GM21528 (cell line): Measurements from ENCODE around the gene KRT39.
"Not testable (repeated sequence)": the region's sequence is repeated elsewhere in the genome, so short reads cannot be mapped to it uniquely, and the experiment has no call there.

Experiments used
- ATAC-seq: cut with Tn5 transposase; IDR thresholded peaks from one replicate; pipeline ENCODE4 v1.9.1; 2021; ENCODE audit warnings: mild to moderate bottlenecking, moderate library complexity; ENCODE audit not compliant: unreplicated experiment, low FRiP score

Gene KRT39

DNA sequence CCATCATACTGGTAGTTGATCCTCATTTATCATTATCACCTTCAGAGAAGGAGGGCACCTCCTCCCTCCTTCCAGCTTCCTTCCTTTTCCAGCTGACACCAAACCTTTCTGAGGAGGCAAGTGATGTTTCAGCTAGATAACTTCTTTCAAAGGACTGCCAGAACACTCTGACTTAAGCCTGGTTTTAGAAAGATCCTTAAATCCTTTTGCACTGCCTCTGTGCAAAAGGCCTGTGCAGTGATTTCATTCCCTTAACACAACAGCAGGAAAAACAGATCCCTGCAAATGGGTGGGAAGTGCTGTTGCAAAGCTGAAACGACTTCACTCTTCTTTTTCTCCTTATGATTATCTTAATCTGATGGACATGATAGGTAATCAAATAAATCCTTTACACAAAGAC lies 22.2 kb downstream of the KRT39 start:
- ATAC-seq, result no peak

DNA sequence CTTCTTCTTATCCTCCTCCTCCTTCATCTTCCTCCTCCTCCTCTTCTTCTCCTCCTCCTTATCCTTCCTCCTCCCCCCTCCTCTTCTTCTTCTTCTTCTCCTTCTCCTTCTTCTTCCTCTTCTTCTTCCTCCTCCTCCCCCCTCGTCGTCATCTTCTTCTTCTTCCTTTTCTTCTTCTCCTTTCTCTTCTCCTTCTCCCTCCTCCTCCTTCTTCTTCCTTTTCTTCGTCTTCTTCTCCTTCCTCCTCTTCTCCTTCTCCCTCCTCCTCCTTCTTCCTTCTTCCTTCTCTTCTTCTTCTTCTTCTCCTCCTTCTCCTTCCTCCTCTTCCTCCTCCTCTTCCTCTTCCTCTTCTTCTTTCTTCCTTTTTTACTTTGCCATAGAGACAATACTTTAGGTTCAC lies 24.2 kb downstream of the KRT39 start:
- no peak for ATAC-seq

DNA sequence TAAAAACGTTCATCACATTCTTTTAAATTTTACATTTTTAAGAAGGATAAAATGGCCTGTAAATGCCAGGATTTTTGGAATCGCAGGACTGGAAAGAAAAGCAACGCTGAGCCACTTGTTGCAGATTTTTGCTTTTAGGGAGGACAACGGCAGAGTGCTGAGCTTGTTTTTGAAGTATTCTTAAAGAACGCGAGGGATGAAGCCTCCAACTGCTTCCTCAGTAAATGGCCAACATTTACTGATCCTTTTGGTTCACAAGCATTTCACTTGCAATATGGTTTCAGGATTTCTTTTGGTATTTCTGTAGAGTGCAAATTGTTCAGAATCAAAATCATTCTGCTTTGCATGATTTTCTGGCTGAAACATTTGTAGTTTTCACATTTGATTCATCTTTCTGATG lies 26.5 kb downstream of the KRT39 start:
- no peak for ATAC-seq

DNA sequence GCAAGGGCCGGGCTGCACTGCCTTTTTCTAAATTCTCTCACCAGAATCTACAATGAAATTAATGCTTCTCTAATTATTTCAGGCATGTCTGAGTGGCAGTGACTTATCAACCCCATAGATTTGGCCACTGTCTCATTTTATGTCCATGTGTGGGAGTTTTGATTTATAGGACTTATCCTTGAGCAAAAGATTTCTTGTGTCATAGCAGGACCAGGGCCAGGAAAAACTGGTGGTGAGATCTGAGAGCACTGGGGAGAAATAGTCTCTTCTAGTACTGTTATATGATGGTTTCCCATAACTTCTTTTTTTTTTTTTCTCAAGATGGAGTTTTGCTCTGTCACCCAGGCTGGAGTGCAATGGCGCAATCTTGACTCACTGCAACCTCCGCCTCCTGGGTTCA lies 27.8 kb downstream of the KRT39 start:
- ATAC-seq, result no peak

DNA sequence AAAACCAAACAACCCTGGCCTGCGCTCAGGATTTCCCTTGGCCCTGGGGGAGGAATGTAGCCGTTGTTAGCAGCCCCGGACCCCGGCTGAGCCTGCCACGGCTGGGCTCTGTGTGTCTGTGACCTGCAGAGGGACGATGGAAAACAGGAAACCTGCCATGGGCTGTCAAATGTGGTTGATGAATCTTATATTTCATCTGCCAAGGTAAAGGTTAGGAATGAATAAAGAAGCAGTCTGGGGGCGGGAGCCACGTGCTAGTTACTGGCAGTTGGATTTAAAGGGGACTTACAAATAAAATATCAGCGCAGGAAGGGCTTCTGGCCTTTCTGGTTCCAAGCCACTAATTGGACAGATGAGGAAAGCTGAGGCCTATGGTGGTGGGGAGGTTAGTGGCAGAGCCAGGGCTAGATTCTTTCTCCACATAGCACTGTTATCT lies 29.3 kb downstream of the KRT39 start, which contains the start of gene KRT23:
Gene KRT23 (minus strand): TSS at position 263 of the 436 bp plus-strand sequence. CDS start 1,043 bp downstream, outside the sequence.
- no peak for ATAC-seq

DNA sequence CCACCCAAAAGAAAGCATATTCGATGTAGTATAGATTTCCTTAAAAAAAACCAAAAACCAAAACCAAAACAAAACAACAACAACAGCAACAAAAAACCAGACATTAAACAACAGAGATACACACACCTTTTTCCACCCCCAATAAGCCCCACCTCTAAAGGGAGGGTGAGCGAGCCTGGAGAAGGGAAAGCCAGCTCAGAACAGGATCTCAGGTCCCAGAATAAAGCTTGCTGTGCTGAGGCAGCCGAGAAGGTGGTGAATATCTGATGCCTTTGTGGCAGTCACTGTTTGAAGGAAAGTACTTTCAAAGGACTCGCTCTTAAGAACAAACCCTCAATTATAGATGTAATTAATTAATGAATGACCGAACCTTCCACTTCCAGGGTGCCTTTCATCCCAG lies 29.8 kb downstream of the KRT39 start:
- no peak for ATAC-seq

DNA sequence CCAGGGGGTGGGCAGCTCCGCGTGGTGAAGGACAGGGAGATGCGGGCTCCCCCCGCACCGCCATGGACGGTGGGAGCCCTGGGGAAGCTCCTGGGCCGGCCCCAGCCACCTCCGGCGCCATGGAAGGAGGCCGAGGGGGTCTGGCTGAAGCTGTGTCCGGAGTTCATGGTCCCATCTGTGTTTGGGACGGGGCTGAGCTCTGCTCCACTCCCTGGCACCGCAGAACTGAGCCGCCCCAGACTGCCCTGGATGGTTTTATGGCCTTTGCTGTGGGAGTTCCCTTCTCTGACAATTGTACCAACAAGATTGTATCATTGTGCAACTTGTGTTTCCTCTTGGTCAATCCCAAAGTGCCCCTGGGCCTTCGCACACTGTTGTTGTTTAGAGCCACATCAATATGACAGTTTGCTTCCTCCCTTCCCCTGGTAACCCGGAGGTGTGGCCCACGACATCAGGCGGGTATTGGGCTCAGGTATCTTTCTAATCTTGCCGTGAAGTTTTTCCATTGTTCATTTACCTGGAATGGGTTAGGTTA lies 30.2 kb downstream of the KRT39 start:
- ATAC-seq, result no peak

DNA sequence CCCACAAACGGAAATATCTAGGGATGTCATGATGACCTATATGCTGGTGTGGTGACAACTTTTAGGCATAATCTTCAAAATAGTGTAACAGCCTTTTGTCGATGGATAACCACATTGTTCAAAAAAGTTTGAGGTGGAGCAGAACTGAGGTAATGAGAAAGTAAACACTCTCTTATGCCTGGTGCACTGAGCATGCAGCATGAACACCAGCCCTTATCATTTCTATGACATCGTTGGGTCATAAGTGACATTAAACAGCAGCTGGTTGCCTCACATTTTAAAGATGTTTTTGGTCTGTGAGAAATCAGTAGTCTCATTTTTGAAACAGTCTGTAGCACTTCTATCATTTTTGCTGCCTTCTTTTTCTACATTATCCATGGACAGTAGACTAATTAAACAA lies 31.1 kb downstream of the KRT39 start:
- ATAC-seq, result no peak

DNA sequence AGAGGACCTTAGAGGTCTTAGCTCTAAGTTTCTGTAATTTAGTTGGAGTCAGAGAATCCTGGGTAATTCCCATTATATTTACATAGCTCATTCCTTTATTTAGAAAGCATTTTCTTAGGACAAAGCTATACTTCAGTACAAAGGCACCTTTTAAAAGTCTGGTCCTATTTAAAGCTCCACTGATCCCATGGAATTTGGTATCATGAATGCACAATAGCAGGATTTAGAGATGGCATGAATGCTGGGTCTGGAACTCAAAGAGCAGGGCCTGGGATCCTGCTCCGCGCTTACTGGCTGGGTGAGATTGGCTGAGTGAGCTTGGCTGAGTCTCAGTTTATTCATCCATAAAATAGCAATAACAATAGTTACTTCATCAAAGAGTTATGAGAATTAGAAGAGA lies 34.1 kb downstream of the KRT39 start:
- no peak for ATAC-seq

DNA sequence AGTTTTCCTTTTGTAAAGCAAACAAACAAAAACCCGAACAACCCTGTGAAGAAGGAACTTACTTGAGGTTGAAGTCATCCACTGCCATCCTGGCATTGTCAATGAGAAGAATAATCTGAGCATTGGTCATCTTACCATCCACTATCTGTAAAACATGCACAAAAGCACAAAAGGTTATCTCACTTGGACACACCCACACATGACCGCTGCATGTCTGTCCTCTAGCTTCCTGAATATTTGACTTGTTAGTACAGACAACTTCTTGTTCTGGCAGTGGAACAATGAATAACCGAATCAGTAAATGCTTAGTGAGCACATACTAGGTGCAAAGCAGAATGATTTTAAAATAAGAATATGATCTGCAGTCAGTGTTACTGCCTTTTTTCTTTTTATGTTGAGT lies 35.4 kb downstream of the KRT39 start:
- no peak for ATAC-seq

DNA sequence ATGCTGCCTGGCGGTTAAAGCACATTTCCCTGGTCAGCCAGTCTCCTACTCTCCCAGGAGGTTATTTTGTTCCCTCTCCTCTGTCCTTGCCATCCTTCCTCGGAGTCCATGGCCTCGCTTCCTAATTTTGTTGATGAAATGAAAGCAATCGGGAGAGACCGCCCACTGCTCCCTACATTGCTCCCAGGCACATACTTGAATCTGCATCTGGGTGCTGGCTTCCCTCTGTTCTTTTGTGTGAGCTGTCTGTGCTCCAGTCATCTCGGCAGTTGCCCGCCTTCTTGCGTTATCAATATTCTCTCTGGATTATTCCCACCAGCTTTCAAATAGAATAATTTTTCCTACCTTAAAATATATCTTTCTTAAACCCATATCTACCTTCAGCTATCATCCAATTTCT lies 40.4 kb downstream of the KRT39 start:
- no peak for ATAC-seq

DNA sequence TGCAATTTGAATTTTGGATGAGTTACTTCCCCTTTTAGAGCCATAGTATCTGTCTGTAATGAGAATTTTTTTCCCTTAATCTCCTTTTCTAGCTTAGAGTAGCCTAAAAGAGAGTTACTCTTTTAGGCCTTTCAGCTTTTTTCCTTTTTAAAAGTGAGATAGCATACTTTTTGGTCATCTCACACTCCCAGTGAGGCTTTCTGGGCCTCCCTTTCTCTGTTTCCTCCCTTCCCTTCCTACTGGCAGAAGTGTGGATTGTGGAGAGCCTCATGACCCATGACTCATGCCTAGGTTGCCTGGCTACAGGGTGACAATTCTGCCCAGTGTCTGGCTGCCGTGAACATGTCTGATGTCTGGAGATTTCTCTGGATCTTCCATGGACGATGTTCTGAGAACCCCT lies 44.5 kb downstream of the KRT39 start:
- ATAC-seq, result no peak

DNA sequence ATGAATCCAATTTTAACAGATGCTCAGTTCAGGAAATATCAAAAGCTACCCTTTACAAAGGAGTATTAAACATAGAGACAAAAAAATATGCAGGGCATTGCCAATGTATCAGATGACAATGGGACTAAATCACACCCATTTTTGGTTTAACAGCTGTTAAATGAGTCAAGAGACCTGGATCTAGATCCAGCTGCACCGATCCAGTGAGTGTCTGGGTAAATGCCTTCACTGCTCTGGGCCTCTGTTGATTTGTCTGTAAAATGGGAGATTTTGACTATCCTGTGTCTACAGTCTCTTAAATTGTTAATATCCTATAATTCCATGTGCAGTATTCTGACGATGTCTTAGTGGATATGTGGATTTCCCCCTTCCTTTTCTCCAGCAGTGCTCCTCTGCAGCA lies 45.7 kb downstream of the KRT39 start:
- ATAC-seq, result no peak

DNA sequence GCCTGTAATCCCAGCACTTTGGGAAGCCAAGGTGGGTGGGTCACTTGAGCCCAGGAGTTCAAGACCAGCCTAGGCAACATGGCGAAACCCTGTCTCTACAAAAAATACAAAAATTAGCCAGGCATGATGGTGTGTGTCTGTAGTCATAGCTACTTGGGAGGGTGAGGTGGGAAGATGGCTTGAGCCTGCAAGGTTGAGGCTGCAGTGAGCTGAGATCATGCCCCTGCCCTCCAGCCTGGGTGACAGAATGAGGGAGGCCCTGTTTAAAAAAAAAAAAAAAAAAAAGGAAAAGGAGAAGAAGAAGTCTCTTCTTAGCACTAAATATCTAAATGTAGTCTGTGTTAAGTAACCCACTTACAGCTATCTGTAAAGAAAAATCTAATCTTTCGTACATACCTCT lies 49.6 kb downstream of the KRT39 start:
- ATAC-seq, result not testable (repeated sequence)

DNA sequence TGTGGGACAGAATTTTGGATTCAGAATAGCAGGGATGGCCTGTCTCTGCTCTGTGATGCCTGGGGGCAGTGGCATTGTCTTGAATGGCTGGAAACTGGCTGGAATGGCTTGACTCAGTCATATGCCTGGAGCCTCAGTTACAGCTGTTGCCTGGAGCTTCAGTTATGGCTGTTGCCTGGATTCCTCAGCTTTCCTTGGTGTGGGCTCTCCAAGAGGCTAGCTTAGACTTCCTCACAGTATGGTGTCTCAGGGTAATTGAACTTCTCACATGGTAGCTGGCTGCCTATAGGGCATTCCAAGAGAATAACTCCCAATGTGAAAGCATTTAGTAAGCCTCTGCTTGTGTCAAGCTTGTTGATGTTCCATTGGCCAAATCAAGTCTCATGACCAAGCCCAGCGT lies 50.4 kb downstream of the KRT39 start:
- no peak for ATAC-seq

DNA sequence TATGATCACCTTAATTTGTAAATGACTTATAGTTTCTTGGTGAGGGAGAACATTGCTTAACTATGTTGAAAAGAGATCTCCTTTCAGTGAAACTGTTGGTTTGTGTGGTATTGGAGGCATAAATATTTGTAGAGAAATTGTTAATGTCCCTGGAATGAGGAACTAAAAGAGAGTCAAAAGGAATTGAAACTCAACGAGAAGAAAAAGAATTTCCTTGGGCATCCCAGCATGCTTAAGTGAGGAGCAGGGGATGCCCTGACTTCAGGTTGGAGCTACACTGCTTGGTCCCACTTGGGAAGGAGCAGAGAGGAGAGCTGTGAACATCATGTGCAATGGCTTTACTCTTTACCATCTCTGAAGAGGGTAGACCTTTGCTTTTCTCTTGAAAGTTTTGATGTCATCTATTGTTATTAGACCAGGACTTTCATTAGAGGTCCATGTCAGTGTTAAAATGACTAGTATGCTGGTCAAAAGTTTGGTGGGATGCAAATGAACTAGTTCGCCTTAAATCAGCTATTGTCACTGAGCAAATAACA lies 51.0 kb downstream of the KRT39 start:
- ATAC-seq, result no peak

DNA sequence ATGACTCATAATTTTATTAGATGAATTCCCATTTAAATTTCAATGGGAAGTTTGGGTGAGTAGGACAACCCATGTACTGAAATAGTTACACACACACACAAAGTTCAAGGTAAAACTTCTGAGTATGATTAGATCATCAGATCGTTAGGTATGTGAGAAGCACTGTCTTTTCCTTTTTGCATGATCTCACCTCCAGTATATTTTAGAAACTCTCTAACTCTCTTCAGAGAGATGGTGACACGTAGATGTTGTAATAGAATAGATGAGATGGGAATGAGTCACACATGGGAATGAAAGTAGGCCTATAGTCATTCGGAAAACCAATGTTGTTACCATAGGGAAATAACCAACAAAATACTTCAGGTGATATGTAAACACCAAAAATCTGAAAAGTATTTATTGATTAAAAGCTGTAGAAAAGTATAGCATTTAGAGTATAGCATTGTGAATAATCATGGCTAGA lies 51.5 kb downstream of the KRT39 start:
- no peak for ATAC-seq

DNA sequence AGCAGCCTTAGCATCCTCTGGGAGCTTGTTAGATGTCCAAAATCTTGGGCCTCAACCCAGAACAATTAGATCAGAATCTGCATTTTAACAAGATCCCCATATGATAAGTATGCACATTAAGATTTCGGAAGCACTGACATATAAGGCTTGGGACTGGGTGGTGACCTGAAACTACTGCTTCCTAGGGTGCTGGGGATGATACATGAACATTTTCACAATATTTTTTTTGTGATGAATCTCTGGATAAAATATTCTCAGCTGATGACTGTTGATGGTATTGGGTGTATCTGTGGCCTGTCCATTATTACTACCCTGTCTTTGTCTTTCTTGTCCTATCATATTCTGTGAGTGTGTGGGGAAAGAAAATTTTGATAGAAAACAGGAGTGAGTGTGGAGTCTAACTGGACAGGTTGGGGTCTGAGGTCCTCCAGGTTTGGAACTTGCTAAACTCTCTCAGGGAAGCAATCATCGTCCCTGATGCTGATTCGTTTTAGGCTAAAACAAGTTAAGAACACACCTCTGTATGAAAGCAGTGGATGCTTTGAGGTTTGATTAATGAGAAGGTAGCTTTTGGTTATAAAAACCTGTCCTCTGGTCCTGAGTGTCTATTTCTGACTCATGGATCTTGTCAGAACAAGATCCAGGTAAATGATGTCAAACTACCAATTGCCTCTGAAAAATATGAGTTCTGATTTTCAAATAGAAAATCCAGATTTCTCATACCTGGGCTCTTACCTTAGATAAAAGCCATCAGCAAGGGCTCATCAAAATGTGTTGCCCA lies 52.5 kb downstream of the KRT39 start:
- ATAC-seq, result no peak

DNA sequence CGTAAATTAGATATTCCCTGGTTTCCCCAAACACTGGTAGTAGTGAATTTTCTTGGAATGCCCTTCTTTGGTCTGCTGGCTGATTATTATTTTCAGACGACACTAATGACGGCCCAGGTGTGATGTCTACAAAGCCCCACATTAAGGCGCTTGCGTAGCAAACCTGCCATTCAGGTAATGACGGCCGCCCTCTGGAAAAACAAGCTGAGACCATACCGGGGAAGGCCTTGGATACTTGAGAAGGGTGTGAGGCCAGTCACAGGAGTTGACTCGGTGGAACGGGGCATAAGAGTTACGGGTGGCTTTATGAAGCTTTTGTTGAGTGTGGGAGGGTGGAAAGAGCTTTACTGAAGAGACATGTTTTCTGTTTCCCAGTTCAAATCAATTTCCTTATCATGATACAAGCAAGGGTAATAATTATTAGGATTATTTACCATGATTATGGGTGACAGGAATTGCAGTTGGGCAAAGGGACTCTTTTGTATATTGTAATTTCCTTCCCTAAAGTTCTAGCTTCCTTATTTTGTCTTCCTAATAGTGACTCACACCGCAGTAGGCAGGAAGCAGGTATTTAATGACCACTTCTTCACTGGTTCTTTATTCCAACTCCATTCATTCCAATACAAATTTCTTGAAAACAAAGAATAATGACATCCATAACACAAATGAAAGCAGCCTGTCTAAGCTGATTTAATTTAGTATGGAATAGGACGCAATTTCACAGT lies 54.1 kb downstream of the KRT39 start:
- ATAC-seq, result no peak

DNA sequence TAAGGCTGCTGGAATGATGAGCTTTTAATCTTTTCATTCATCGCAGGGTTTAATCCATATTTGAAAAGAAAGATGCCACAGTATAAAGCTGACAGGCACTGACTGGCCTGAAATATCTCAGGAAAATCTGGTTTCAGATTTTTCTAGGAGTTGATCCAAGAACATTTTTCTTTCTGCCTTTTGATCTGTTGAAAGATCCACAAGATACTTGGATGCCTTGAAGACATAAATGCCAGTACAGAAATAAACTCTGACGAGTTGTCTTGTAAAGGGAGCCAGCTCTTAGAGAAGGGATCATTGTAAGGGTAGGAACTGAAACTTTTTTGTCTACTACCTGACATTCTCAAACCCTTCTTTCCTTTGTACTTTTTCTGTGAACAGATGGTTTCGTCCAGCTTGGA lies 56.3 kb downstream of the KRT39 start:
- no peak for ATAC-seq

DNA sequence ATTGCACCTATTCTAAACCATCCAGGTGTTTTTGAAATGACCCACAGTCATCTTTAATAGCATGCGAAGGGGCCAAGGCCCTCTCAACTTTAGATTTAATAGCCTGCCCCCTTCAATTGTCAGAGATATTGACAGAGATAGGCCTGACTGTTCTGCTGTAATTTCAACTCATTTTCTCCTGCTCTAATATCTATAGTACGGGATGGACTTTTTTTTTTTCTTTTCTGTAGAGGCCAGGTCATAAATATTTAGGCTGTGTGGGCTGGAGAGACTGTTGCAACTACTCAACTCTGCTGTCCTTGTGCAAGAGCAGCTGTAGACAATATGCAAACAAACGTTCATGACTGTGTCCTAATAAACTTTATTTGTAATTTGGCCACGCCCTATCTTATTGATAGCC lies 57.0 kb downstream of the KRT39 start:
- no peak for ATAC-seq
